Measurements from ENCODE around the gene SCO2.
"Not testable (repeated sequence)": the region's sequence is repeated elsewhere in the genome, so short reads cannot be mapped to it uniquely, and the experiment has no call there.

Gene SCO2

GRCh38 chr22:50550395-50550794, 25.0 kb upstream of the SCO2 start:
- no peak for DNase-seq

GRCh38 chr22:50548921-50549790, 23.8 kb upstream of the SCO2 start:
- DNase-seq: no peak

GRCh38 chr22:50548040-50548920, 22.9 kb upstream of the SCO2 start:
- no peak for DNase-seq

DNA sequence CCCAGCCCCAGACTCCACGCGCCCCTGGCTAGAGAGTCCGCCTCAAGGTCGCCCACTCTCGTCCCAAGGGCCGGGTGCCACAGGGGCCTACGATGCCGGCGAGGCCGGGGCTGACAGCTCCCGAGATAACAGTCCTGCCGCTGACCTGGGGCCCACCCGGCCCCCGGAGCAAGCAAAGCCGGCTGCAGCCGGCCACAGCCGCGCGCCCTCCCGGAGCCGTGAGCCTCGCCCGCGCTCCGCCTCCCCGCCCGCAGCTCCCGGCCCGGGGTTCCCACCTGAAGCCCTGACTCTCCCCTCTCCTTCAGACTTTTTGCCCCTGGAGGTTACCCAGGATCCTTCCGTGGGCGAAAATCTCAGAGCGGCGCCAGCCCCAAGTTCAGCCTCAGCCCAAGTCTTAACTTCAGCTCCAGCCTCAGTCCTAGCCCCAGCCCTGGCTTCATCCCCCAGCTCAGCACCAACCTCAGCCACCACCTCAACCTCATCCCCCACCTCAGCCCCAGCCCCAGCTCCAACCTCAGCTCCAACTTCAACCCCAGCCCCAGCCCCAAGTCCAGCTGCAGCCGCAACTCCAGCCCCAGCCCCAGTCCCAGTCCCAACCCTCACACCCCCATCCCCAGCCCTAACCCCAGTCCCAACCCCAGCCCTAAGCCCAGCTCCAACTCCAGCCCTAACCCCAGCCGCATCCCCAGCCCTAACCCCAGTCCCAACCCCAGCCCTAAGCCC, 22.0 kb upstream of the SCO2 start:
- no peak for DNase-seq

GRCh38 chr22:50546326-50547262, 21.2 kb upstream of the SCO2 start:
- DNase-seq: no peak

DNA sequence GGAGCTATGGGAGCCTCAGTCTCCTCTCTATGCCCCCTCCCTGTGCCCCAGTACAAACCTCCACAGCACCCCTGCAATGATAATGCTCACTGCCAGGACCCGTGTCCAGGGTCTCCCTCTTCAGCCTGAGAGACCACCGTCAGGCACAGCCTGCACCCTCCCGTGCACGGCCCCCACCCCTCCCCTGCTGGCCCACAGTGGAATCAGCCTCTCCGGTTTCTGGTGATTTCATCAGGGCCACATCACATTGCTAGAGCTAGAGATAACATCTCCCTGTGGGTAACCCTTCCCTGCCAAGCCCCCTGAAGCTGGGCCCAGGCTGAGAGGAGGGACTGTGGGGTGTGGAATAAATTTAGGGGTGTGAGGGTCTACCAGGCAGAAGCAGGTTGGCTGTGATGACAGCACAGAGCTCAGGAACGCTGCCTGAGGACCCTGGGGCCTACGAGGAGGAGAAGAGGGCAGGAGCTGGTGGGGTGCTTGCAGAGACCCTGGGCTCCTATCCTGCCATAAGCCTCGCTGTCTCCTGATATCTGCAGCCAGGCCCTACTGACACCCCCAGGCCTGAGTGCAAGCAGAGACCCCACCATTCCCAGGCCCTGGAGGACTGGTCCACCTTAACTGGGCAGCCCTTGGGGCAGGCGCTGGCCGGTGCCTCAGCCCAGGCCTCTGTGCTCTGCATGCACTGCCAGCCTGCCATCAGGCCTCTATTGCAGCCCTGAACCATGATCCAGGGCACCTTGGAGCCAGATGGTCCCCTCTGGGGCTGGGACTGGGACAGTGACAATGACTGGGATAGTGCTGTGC, 20.3 kb upstream of the SCO2 start, which contains the start of gene KLHDC7B:
KLHDC7B (plus strand) TSS at position 378 of the 804 bp plus-strand sequence; CDS start at position 723, 345 bp downstream.
- no peak for DNase-seq

GRCh38 chr22:50544746-50545253, 19.4 kb upstream of the SCO2 start:
- DNase-seq: no peak

DNA sequence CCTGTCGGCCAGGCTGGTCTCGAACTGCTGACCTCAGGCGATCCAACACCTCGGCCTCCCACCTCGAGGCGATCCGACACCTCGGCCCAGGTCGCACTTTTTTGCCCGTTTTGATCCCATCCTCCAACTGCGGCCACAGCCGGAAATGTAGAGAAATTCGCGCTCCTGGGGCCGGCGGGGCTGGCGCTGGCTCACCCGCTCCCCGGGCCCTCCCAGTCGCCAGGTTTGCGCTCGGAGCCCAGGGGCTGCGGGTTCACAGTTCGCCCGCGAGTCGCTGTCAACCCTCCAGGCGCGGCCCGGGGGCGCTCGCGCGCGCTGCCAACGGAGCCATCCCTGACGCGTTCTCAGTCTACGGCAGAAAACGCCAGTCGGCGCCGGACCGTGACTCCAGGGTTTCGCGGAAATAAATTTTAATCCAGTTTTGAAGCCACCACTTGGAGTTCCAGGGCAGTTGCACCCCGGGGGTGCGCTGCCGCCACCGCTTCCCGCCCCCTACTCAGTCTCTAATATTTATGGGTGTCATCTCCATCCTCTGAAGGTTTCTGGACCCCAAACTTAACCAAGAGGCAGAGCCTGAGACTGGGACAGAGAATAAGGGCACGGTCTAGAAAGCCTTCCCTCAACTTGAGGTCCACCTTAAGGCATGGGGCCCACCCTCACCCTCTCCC, 18.8 kb upstream of the SCO2 start:
- DNase-seq: peak; percentile 66

- DNase-seq: no peak
Measured at GRCh38 chr22:50542416-50542927, 17.1 kb upstream of the SCO2 start.

DNA sequence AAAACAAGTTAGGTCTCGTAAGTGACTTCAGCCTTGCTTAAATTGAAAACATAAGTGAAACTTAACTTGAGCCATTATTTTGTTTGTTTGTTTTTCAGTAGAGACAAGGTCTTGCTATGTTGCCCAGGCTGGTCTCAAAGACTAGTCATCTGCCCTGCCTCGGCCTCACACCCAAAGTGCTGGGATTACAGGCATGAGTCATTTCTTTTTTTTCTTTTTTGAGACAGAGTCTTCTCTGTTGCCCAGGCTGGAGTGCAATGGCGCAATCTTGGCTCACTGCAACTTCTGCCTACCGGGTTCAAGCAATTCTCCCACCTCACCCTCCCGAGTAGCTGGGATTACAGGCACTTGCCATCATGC, 16.2 kb upstream of the SCO2 start:
- not testable (repeated sequence) for DNase-seq

DNA sequence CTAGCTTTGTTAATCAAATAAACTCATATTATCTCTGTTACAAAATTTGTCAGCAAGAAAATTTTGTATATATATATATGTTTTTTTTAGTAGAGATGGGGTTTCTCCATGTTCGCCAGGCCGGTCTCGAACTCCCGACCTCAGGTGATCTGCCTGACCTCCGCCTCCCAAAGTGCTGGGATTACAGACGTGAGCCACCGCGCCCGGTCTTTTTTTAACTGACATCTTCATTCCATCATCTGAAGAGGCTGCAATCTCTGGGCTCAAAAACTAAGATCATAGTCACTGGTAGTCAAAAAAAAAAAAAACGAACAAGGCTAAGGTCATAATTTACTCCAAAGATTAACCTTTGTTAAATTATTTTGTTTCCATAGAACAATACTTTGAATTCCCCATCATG, 15.0 kb upstream of the SCO2 start:
- DNase-seq: no peak

GRCh38 chr22:50537765-50538164, 12.4 kb upstream of the SCO2 start:
- no peak for DNase-seq

DNA sequence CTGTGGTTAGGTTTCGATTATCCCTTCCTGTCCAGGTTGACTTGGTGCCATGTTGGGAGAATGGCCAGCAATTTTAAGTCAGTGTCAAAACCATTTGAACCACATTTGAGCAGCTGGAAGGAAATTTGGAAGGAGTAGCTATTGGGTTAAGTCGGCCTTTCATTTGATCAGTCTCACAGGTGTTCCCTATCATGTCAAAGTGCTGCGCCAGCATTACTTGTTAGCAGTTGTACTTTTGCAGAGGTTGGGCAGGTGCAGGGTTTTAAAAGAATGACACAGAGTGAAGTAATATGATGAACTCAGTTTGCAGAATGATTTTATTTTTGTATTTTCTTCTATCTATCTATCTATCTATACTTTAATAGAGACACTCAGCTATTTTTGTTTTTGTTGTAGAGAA, 10.8 kb upstream of the SCO2 start:
- no peak for DNase-seq

- DNase-seq: no peak
Measured at GRCh38 chr22:50535113-50535512, 9.7 kb upstream of the SCO2 start.

DNA sequence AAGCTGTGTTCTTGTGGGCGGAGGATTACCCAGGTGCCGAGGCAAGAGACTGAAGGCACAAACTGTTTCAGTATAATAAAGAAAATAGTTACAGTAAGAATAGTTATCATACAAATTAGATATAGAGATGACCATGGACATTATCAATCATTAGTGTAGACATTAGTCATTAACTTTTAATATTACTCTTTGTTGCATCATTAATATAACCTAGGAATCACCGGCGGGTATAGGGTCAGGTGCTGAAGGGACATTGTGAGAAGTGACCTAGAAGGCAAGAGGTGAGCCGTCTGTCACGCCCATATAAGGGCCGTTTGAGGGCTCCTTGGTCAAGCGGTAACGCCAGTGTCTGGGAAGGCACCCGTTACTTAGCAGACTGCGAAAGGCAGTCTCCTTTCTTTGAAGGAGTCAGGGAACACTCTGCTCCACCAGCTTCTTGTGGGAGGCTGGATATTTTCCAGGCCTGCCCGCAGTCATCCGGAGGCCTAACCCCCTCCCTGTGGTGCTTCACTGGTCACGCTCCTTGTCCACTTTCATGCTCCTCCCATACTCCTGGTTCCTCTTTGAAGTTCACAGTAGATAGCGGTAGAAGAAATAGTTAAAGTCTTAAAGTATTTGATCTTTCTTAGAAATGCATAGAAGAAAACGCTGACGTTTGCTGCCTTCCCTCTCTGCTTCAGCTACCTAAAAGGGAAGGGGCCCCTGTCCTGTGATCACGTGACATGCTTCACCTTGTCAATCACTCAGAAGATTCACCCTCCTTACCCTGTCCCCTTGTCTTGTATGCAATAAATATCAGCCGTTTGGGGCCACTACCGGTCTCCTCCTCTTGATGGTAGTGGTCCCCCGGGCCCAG, 8.7 kb upstream of the SCO2 start:
- DNase-seq: not testable (repeated sequence)

DNA sequence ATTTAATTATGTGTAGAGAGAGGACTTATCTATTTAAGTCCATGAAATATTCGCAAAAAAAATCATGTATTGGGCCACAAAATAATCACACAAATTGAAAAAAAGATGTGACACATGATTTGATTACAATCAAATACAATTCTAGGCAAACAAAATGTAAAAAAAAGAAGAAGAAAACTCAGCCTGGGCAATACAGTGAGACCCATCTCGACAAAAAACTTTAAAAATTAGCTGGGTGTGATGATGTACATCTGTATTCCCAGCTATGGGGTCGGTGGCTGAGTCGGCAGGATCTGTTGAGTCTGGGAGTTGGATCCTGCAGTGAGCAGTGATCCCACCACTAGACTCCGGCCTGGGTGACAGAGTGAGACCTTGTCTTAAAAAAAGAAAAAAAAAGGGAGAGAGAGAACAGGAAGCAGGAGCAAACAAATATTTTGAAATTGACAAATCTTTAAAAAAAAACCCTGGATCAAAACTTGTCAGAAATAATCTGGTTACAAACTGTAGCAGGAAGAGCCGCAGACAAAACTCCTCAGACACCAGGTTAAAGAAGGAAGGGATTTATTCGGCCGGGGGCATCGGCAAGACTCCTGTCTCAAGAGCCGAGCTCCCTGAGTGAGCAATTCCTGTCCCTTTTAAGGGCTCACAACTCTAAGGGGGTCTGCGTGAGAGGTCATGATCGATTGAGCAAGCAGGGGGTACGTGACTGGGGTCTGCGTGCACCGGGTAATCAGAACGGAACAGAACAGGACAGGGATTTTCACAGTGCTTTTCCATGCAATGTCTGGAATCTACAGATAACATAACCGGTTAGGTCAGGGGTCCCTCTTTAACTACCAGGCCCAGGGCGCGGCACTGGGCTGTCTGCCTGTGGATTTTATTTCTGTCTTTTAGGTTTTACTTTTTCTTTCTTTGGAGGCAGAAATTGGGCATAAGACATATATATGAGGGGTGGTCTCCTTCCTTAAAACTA, 7.7 kb upstream of the SCO2 start:
- DNase-seq: no peak

DNA sequence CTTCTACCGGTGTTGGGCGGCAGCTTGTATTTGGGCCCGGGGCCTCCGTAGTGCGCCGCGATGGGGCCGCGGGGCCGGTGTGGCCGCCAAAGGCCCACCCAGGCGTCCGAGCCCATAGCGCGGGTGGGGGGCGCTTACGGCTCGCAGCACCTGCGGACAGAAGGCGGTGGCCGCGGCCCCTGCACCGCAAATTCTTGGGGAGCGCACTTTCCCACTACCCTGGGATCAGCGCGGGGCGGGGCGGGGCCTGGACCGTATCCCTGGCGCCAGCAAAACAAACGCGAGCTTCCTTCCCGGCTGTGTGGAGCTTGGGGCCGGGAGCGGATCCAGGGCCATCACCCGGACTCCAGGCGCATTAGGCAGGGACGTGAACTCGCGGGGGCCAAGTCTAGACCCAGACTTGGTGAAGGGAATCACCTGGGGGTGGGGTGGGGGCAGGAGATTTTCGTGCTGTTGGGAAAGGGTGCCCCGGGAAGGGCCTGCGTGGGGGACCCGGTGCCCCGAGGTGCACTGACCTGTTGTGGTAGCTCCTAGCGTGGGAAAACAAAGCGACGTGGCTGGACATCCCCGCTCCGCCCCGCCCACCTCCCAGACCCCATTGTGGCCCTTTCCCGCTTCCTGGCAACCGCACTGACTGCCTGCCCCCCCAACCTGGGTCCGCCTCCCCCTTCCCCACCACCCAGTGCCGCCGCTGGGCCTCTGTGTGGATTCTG, 6.7 kb upstream of the SCO2 start:
- no peak for DNase-seq

Data from NCI-H82 (cell line).